ENCODE measurements around the gene GPR31. TPM values are rescaled to one million over a fixed set of nuclear protein-coding genes. Genes with fewer than 3 reads are reported as not detected.

The GPR31 gene
- total RNA-seq, 1 experiment from 2014 or later, result not detected

DNA sequence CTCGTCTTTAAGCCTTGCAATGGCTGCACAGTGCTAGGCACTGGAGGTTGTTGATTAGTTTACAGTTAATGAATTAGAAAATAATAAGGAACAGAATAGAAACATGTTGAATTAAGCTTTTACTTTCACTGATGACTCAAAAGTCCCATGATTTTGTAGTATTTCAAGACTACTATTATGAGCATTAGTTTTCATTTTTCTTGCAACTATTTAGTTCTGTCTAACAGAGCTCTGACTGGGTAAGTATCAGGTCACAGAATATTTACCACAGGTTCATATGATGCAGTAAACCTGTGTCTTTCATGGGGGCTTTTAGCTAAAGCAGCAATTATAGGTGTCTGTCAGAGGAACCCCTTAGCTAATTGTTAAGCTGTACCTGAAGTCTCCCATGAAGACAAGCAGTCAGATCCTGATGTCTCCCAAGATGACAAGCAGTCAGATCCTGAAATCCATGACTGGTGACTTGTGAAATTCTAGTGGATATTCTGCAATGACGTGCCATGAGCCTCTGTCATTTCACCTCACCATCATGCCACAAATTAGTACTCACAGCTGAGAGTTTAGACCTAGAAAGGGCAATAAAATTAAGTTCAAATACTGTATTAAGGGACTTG, 8.2 kb upstream of the GPR31 start:
- H3K27ac Mint-ChIP-seq (ENCODE audit: unreplicated experiment), result no peak overlapping the region
- Histone ChIP-seq H3K4me3 (ENCODE audit: low read depth, low read length) (no peak overlapping the region), H3K27me3 (replicated peaks; ENCODE audit: control insufficient read depth, insufficient read depth, low read length) (no peaks in the 10 kb centered on the region), H3K36me3 (ENCODE audit: control insufficient read depth, insufficient read depth, low read length) (no peaks in the 10 kb centered on the region), H3K4me1 (0 out of 2 replicates have a peak, but pooled peaks cover 7% of the 10 kb centered on the region), H3K9me3 (no peaks in the 10 kb centered on the region)
- peaks cover 13% of the 10 kb centered on the region for H3K4me1 Mint-ChIP-seq (ENCODE audit: low read depth, unreplicated experiment)
- no peak overlapping the region for H3K4me3 Mint-ChIP-seq (ENCODE audit: unreplicated experiment)
- H3K27me3 Mint-ChIP-seq (ENCODE audit: insufficient read depth, unreplicated experiment), result peaks cover 3% of the 10 kb centered on the region
- intact Hi-C loops (cut with micrococcal nuclease; ENCODE audit: unreplicated experiment), result no loop called here
- no peak for DNase-seq
- TF ChIP-seq, protein P1, sequence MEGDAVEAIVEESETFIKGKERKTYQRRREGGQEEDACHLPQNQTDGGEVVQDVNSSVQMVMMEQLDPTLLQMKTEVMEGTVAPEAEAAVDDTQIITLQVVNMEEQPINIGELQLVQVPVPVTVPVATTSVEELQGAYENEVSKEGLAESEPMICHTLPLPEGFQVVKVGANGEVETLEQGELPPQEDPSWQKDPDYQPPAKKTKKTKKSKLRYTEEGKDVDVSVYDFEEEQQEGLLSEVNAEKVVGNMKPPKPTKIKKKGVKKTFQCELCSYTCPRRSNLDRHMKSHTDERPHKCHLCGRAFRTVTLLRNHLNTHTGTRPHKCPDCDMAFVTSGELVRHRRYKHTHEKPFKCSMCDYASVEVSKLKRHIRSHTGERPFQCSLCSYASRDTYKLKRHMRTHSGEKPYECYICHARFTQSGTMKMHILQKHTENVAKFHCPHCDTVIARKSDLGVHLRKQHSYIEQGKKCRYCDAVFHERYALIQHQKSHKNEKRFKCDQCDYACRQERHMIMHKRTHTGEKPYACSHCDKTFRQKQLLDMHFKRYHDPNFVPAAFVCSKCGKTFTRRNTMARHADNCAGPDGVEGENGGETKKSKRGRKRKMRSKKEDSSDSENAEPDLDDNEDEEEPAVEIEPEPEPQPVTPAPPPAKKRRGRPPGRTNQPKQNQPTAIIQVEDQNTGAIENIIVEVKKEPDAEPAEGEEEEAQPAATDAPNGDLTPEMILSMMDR (IDR thresholded peaks at IDR 0.05; ENCODE audit: insufficient read depth in 1 of 2, low read depth in 1 of 2, low read length in 1 of 2, severe bottlenecking in 1 of 2, unreplicated experiment in 1 of 2), result no peak
- CTCF ChIA-PET, result no interaction called here
- peaks cover 6% of the 10 kb centered on the region for H3K36me3 Mint-ChIP-seq (ENCODE audit: insufficient read depth, unreplicated experiment)
- no TSS peak for BruUV-seq (replicated peaks)
- no peaks in the 10 kb centered on the region for H3K9me3 Mint-ChIP-seq (ENCODE audit: unreplicated experiment)
- POLR2A ChIA-PET, result no interaction called here

DNA sequence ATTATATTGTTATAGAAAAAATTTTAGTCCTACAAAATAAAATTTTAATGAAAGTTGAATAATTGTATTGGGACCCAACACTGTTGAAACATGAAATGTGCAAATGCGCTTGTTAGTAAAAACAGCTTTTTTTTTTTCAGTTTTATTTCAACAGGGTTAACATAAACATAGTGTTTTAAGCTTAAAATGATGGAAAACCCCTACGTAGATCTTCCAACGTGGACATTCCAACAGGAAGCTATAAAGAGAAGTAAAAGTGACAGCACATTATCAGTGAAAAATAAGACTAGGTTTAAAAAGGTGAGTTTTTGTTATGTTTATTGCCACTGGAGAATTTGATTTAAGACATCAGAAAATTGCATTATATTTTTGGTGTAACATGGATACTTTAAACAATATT, 6.5 kb upstream of the GPR31 start:
- H3K36me3 ChIP-seq (ENCODE audit: control insufficient read depth, insufficient read depth, low read length), result no peaks in the 10 kb centered on the region
- Mint-ChIP-seq H3K27ac (ENCODE audit: unreplicated experiment) (no peak overlapping the region), H3K9me3 (ENCODE audit: unreplicated experiment) (no peaks in the 10 kb centered on the region), H3K4me1 (ENCODE audit: low read depth, unreplicated experiment) (peaks cover 13% of the 10 kb centered on the region), H3K27me3 (ENCODE audit: insufficient read depth, unreplicated experiment) (peaks cover 2% of the 10 kb centered on the region), H3K36me3 (ENCODE audit: insufficient read depth, unreplicated experiment) (peaks cover 6% of the 10 kb centered on the region), H3K4me3 (ENCODE audit: unreplicated experiment) (no peak overlapping the region)
- H3K4me1 ChIP-seq, result 0 out of 2 replicates have a peak, but pooled peaks cover 7% of the 10 kb centered on the region
- no peaks in the 10 kb centered on the region for H3K9me3 ChIP-seq
- TF ChIP-seq, protein P1 (IDR thresholded peaks at IDR 0.05; ENCODE audit: insufficient read depth in 1 of 2, low read depth in 1 of 2, low read length in 1 of 2, severe bottlenecking in 1 of 2, unreplicated experiment in 1 of 2), result no peak
- ChIA-PET CTCF (no interaction called here), POLR2A (no interaction called here)
- no TSS peak for BruUV-seq (replicated peaks)
- H3K4me3 ChIP-seq (ENCODE audit: low read depth, low read length), result no peak overlapping the region
- intact Hi-C loops (cut with micrococcal nuclease; ENCODE audit: unreplicated experiment), result no loop called here
- H3K27me3 ChIP-seq (replicated peaks; ENCODE audit: control insufficient read depth, insufficient read depth, low read length), result no peaks in the 10 kb centered on the region
- DNase-seq, result no peak

DNA sequence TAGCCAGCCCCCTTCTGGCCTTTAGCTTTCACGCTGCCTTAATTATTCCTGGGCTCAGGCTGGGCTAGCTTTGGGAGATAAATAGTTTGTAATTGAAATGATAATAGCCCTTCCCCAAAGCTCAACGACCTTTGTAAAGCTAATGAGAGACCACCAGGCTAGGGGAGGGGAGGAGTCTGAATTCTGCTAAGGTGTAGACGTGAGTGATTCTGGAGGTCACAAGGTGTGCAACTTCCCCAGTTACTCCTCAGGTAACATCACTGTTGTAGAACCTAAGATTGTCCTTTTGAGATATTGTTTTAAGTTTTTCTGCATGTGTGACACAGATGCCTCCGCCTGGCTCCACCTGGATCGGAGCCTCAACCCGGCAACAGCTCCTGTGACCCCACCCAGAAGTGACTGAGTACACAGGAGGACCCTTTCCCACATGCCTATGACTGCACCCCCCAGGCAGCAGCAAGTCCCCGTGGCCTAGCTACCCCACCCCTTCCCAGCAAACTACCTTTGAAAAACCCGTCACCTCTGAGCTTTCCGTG, 5.8 kb upstream of the GPR31 start:
- TF ChIP-seq, protein P1 (IDR thresholded peaks at IDR 0.05; ENCODE audit: insufficient read depth in 1 of 2, low read depth in 1 of 2, low read length in 1 of 2, severe bottlenecking in 1 of 2, unreplicated experiment in 1 of 2), result no peak
- H3K27ac Mint-ChIP-seq (ENCODE audit: unreplicated experiment), result no peak overlapping the region
- H3K36me3 Mint-ChIP-seq (ENCODE audit: insufficient read depth, unreplicated experiment), result peaks cover 6% of the 10 kb centered on the region
- peaks cover 13% of the 10 kb centered on the region for H3K4me1 Mint-ChIP-seq (ENCODE audit: low read depth, unreplicated experiment)
- Histone ChIP-seq H3K27me3 (replicated peaks; ENCODE audit: control insufficient read depth, insufficient read depth, low read length) (no peaks in the 10 kb centered on the region), H3K36me3 (ENCODE audit: control insufficient read depth, insufficient read depth, low read length) (no peaks in the 10 kb centered on the region), H3K9me3 (no peaks in the 10 kb centered on the region), H3K4me1 (0 out of 2 replicates have a peak, but pooled peaks cover 7% of the 10 kb centered on the region), H3K4me3 (ENCODE audit: low read depth, low read length) (no peak overlapping the region)
- DNase-seq, result no peak
- H3K4me3 Mint-ChIP-seq (ENCODE audit: unreplicated experiment), result no peak overlapping the region
- BruUV-seq (replicated peaks), result no TSS peak
- POLR2A ChIA-PET, result no interaction called here
- CTCF ChIA-PET, result no interaction called here
- intact Hi-C loops (cut with micrococcal nuclease; ENCODE audit: unreplicated experiment), result no loop called here
- no peaks in the 10 kb centered on the region for H3K9me3 Mint-ChIP-seq (ENCODE audit: unreplicated experiment)
- H3K27me3 Mint-ChIP-seq (ENCODE audit: insufficient read depth, unreplicated experiment), result peaks cover 5% of the 10 kb centered on the region
